ENCODE measurements around the gene STAMBPL1. TPM values are rescaled to one million over a fixed set of nuclear protein-coding genes. Genes with fewer than 3 reads are reported as not detected.

Gene STAMBPL1
- total RNA-seq, 2 donors from 2014 or later = 28.2 to 39.9 TPM

DNA sequence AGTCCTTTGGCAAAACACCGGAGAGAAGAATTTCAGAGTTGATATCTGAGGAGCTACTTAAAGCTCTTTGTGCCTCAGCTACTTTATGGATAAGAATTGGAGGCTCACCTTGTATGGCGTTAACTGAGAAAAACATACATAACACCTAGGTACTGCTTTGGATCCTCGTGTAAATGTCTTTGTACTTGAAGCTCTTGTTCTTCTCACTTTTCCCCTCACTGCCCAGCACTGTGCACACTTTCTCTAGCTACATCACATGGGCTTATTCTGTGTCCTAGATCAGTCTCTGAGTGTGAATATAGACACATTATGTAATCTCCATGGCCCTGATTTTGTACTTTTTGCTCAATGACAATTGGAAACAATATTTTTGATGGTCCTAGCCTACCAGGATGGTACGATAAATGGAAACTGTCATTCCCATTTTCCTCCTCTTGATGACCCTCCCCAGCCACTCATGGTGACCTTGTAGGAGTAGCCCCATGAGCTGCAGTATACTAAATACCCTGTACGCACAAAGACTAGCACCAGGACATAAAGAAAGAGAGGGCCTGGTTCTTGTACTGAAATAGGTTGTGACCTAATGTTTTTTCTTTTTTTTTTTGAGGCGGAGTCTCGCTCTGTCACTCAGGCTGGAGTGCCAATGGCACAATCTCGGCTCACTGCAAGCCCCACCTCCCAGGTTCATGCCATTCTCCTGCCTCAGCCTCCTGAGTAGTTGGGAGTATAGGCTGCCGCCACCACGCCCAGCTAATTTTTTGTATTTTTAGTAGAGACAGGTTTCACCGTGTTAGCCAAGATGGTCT, 22.1 kb downstream of the STAMBPL1 start:
- H3K27ac Mint-ChIP-seq = peak overlapping the region; percentile 96
- H3K4me1 Mint-ChIP-seq (ENCODE audit: low read depth) = peaks cover 68% of the 10 kb centered on the region
- ATAC-seq (replicated peaks in 1 of 2) = peak; percentile 32 to 45

GRCh38 chr10:88903715-88904114, 23.7 kb downstream of the STAMBPL1 start:
- ATAC-seq (replicated peaks in 1 of 2) = no peak
- DNase-seq = no peak
- H3K36me3 Mint-ChIP-seq (ENCODE audit: insufficient read depth in 2 of 2) = peaks cover 6 to 37% of the 10 kb centered on the region in 2 donors
- H3K4me1 Mint-ChIP-seq (ENCODE audit: low read depth) = peaks cover 68% of the 10 kb centered on the region
- H3K27ac Mint-ChIP-seq = peak overlapping the region; percentile 44
- H3K9me3 Mint-ChIP-seq = no peaks in the 10 kb centered on the region
- no peaks in the 10 kb centered on the region for H3K27me3 Mint-ChIP-seq (ENCODE audit: low read depth)
- H3K4me3 Mint-ChIP-seq = no peak overlapping the region

More for the DNA sequence above, 22.1 kb downstream of the STAMBPL1 start:
- Mint-ChIP-seq H3K36me3 (ENCODE audit: insufficient read depth in 2 of 2) (peaks cover 6 to 30% of the 10 kb centered on the region in 2 donors), H3K9me3 (no peaks in the 10 kb centered on the region), H3K27me3 (ENCODE audit: low read depth) (no peaks in the 10 kb centered on the region), H3K4me3 (peak overlapping the region; percentile 63 to 74)
- no peak for DNase-seq

DNA sequence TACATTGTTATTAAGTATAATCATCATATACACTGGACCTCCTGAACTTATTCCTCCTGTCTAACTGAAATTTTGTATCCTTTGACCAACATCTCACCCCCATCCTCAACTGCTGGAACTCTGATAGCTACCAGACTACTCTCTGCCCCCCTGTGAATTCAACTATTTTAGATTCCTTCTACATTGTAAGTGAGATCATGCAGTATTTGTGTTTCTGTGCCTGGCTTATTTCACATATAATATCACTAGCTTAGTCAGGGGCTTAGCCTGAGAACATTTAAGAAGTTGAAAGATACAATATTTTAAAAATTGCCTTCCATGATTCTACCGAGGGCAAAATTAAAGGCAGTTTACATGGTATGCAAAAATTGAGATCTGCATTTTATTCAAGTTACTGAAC, 26.9 kb downstream of the STAMBPL1 start:
- DNase-seq (no peak), ATAC-seq (replicated peaks in 1 of 2) (no peak)
- Mint-ChIP-seq H3K36me3 (ENCODE audit: insufficient read depth in 2 of 2) (peaks cover 10 to 45% of the 10 kb centered on the region in 2 donors), H3K27me3 (ENCODE audit: low read depth) (no peaks in the 10 kb centered on the region), H3K4me3 (no peak overlapping the region), H3K27ac (no peak overlapping the region), H3K9me3 (no peaks in the 10 kb centered on the region), H3K4me1 (ENCODE audit: low read depth) (peaks cover 43% of the 10 kb centered on the region)

DNA sequence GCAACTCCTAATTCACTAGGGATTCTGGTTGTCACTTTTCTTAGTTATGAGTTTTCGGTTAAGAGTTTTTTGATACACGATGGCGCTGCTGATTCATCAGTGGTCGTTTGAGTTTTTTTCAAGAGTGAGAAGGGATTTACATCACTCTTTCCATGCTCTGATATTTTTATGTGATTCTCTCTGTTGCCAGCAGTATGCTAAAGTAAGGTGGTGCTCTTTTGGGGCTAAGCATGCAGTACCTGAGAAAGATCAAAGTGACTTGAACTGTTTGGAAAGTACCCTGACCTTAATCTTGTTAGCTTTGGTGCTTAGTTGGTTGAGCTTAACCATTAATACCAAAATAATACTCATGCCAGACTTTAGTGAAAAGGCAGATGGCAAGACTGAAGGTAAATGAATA, 28.1 kb downstream of the STAMBPL1 start:
- ATAC-seq (replicated peaks in 1 of 2) (peak; percentile 59 to 85), DNase-seq (peak in 1 of 2 donors; percentile 12)
- peaks cover 33% of the 10 kb centered on the region for H3K4me1 Mint-ChIP-seq (ENCODE audit: low read depth)
- H3K27me3 Mint-ChIP-seq (ENCODE audit: low read depth) = no peaks in the 10 kb centered on the region
- peak overlapping the region; percentile 5 for H3K27ac Mint-ChIP-seq
- peak overlapping the region; percentile 20 to 47 for H3K4me3 Mint-ChIP-seq
- no peaks in the 10 kb centered on the region for H3K9me3 Mint-ChIP-seq
- H3K36me3 Mint-ChIP-seq (ENCODE audit: insufficient read depth in 2 of 2) = peaks cover 10 to 43% of the 10 kb centered on the region in 2 donors

DNA sequence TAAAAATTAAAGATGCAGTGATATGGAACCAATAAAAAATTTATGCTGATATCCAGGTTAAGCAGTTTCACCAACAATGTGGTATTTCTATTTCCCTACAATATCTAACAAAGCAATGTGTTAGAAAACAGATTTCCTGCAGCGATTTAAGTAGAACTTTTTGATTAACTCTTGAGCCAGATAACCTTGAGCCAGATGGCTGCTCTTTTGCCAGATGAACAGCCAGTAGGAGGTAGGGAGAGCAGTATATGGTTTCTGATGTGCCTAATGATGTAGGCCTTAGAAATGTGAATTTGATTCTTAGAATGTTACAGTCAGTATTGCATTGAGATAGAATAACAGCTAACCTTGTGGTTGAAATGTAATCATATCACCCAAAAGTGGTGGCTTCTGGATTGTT, 31.1 kb downstream of the STAMBPL1 start:
- Mint-ChIP-seq H3K4me1 (ENCODE audit: low read depth) (peaks cover 33% of the 10 kb centered on the region), H3K27ac (no peak overlapping the region), H3K4me3 (no peak overlapping the region), H3K27me3 (ENCODE audit: low read depth) (no peaks in the 10 kb centered on the region), H3K9me3 (no peaks in the 10 kb centered on the region), H3K36me3 (ENCODE audit: insufficient read depth in 2 of 2) (peaks cover 6 to 35% of the 10 kb centered on the region in 2 donors)
- ATAC-seq (replicated peaks in 1 of 2) (no peak), DNase-seq (no peak)

GRCh38 chr10:88911851-88912250, 31.8 kb downstream of the STAMBPL1 start:
- H3K27me3 Mint-ChIP-seq (ENCODE audit: low read depth) = no peaks in the 10 kb centered on the region
- no peak overlapping the region for H3K27ac Mint-ChIP-seq

DNA sequence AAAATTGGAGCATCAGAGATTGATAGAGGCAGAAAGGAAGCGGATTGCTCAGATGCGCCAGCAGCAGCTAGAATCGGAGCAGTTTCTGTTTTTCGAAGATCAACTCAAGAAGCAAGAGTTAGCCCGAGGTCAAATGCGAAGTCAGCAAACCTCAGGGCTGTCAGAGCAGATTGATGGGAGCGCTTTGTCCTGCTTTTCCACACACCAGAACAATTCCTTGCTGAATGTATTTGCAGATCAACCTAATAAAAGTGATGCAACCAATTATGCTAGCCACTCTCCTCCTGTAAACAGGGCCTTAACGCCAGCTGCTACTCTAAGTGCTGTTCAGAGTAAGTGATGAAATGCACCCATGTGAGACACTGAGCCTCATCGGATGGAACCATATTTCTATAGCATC, 33.1 kb downstream of the STAMBPL1 start:
- ATAC-seq (replicated peaks in 1 of 2) (no peak), DNase-seq (no peak)
- Mint-ChIP-seq H3K4me3 (no peak overlapping the region), H3K27me3 (ENCODE audit: low read depth) (no peaks in the 10 kb centered on the region), H3K27ac (no peak overlapping the region), H3K4me1 (ENCODE audit: low read depth) (peaks cover 17% of the 10 kb centered on the region), H3K36me3 (ENCODE audit: insufficient read depth in 2 of 2) (peaks cover 4 to 24% of the 10 kb centered on the region in 2 donors), H3K9me3 (no peaks in the 10 kb centered on the region)

More at GRCh38 chr10:88911851-88912250, 31.8 kb downstream of the STAMBPL1 start:
- peaks cover 6 to 32% of the 10 kb centered on the region in 2 donors for H3K36me3 Mint-ChIP-seq (ENCODE audit: insufficient read depth in 2 of 2)
- ATAC-seq (replicated peaks in 1 of 2) (no peak), DNase-seq (no peak)
- H3K4me3 Mint-ChIP-seq = no peak overlapping the region
- peaks cover 30% of the 10 kb centered on the region for H3K4me1 Mint-ChIP-seq (ENCODE audit: low read depth)
- H3K9me3 Mint-ChIP-seq = no peaks in the 10 kb centered on the region

DNA sequence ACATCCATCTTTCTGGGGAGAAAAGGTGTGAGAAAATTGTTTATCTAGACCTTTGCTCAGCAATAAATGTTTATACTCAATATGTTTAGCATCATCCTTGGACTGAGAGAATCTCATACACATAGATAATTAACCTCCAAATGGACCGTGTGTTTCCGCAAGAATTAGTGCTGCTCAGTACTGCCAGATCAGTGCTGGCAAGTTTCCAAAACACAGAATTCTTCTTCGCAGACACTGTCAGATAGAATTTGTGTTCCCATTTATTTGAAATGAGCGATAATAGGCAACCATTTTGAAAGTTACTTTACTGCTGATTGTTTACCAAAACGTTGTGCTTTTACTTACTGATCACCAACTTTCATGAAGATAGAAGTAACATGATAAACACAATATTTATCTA, 33.7 kb downstream of the STAMBPL1 start:
- H3K4me1 Mint-ChIP-seq (ENCODE audit: low read depth) = peaks cover 11% of the 10 kb centered on the region
- H3K36me3 Mint-ChIP-seq (ENCODE audit: insufficient read depth in 2 of 2) = peaks cover 4 to 21% of the 10 kb centered on the region in 2 donors
- DNase-seq = no peak
- no peak for ATAC-seq (replicated peaks in 1 of 2)
- H3K27ac Mint-ChIP-seq = no peak overlapping the region
- H3K27me3 Mint-ChIP-seq (ENCODE audit: low read depth) = no peaks in the 10 kb centered on the region
- H3K9me3 Mint-ChIP-seq = no peaks in the 10 kb centered on the region
- no peak overlapping the region for H3K4me3 Mint-ChIP-seq

DNA sequence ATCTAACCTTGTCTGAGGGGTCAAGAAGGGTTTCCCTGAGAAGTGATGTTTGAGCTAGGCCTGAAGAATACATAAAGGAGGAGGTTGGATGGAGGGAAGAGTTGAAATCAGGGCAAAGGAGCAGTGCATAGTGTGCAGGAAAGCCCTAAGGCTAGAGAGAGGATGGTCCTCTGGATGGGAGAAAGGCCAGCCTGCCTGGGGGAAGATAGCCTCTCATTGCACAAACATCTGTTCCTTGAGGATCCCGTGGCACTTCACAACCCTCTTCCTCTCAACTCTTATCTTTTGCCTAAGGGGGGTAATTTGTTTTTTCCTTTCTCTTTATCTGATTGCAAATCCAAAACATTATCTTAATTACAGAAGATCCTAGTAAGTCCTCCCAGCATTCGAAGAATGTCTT, 35.7 kb downstream of the STAMBPL1 start:
- Mint-ChIP-seq H3K9me3 (no peaks in the 10 kb centered on the region), H3K4me1 (ENCODE audit: low read depth) (peaks cover 6% of the 10 kb centered on the region), H3K36me3 (ENCODE audit: insufficient read depth in 2 of 2) (peaks cover 2 to 14% of the 10 kb centered on the region in 2 donors), H3K4me3 (no peak overlapping the region), H3K27me3 (ENCODE audit: low read depth) (no peaks in the 10 kb centered on the region), H3K27ac (no peak overlapping the region)
- no peak for DNase-seq
- ATAC-seq (replicated peaks in 1 of 2) = no peak

- Mint-ChIP-seq H3K27me3 (ENCODE audit: low read depth) (no peaks in the 10 kb centered on the region), H3K36me3 (ENCODE audit: insufficient read depth in 2 of 2) (peaks cover 2 to 10% of the 10 kb centered on the region in 2 donors), H3K4me3 (no peak overlapping the region), H3K4me1 (ENCODE audit: low read depth) (peaks cover 6% of the 10 kb centered on the region), H3K9me3 (no peaks in the 10 kb centered on the region), H3K27ac (no peak overlapping the region)
- no peak for DNase-seq
- ATAC-seq (replicated peaks in 1 of 2) = no peak
Measured at GRCh38 chr10:88916231-88916630, 36.2 kb downstream of the STAMBPL1 start.

GRCh38 chr10:88916986-88917385, 36.9 kb downstream of the STAMBPL1 start:
- ATAC-seq (replicated peaks in 1 of 2) (no peak), DNase-seq (no peak)
- peaks cover 0 to 8% of the 10 kb centered on the region in 2 donors for H3K36me3 Mint-ChIP-seq (ENCODE audit: insufficient read depth in 2 of 2)
- no peak overlapping the region for H3K4me3 Mint-ChIP-seq
- no peaks in the 10 kb centered on the region for H3K9me3 Mint-ChIP-seq
- peaks cover 6% of the 10 kb centered on the region for H3K4me1 Mint-ChIP-seq (ENCODE audit: low read depth)
- H3K27me3 Mint-ChIP-seq (ENCODE audit: low read depth) = no peaks in the 10 kb centered on the region
- no peak overlapping the region for H3K27ac Mint-ChIP-seq

DNA sequence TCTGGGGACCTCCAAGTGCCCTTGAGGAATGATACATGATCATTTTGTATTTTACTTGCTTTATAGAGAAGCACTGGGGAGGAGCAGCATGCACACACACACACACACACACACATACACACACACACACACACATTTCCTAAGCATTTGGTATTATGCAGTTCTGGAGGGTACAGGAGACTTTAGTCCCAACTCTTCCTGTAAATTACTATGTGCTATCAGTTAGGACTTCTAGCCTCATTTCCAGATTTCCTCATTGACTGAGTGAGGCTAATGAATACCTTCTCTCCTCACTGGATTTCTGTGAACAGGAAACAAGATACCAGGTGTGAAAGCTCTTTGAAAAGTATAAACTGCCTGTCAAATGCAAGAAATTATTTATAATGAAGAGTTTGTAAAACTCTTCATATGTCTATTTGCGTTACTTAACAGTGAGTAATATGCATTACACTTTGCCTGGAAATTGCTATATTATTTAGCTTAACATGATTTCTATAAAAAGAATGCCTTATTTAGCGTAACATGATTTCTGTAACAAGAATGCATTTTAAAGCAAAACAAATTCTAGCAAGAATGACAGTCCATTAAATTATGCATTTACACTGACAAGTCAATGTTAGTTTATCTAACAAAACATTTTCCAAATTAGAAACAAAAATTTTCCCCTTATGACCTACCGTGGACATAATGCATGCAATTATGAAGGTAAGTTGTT, 38.3 kb downstream of the STAMBPL1 start:
- DNase-seq = no peak
- no peak for ATAC-seq (replicated peaks in 1 of 2)
- H3K9me3 Mint-ChIP-seq = no peaks in the 10 kb centered on the region
- peaks cover 0 to 7% of the 10 kb centered on the region in 2 donors for H3K36me3 Mint-ChIP-seq (ENCODE audit: insufficient read depth in 2 of 2)
- no peak overlapping the region for H3K27ac Mint-ChIP-seq
- peaks cover 6% of the 10 kb centered on the region for H3K4me1 Mint-ChIP-seq (ENCODE audit: low read depth)
- H3K27me3 Mint-ChIP-seq (ENCODE audit: low read depth) = no peaks in the 10 kb centered on the region
- no peak overlapping the region for H3K4me3 Mint-ChIP-seq

- no peaks in the 10 kb centered on the region for H3K27me3 Mint-ChIP-seq (ENCODE audit: low read depth)
- H3K4me1 Mint-ChIP-seq (ENCODE audit: low read depth) = peaks cover 6% of the 10 kb centered on the region
- no peak overlapping the region for H3K27ac Mint-ChIP-seq
- no peak overlapping the region for H3K4me3 Mint-ChIP-seq
- no peaks in the 10 kb centered on the region for H3K9me3 Mint-ChIP-seq
- H3K36me3 Mint-ChIP-seq (ENCODE audit: insufficient read depth in 2 of 2) = peaks cover 0 to 11% of the 10 kb centered on the region in 2 donors
- no peak for DNase-seq
- ATAC-seq (replicated peaks in 1 of 2) = no peak
Measured at GRCh38 chr10:88919041-88919440, 39.0 kb downstream of the STAMBPL1 start.

Measured in activated T-cell treated with anti-CD3 and anti-CD28 coated beads, Interleukin-2, amount 50 U/mL, for 72 hours (primary cell).